Vagina (tissue), 2 donors: Measurements from ENCODE around the gene SMIM43.

Experiments used
- CTCF ChIP-seq, 3 experiments: fragments of 450-650 bp in 2 of 3; fragments of 200-600 bp in 1 of 3; sonication (generic) in 1 of 3; IDR thresholded peaks; one replicate each; pipeline ENCODE4 v1.5.1; 2017 to 2019; ENCODE audit warnings: antibody characterized with exemption in 3 of 3, mild to moderate bottlenecking in 2 of 3, moderate library complexity in 2 of 3
- POLR2A ChIP-seq, 2 donors: fragments of 450-650 bp; IDR thresholded peaks; one replicate each; pipeline ENCODE4 v1.6.1; 2017; ENCODE audit warnings: antibody characterized with exemption in 2 of 2, mild to moderate bottlenecking in 2 of 2, moderate library complexity in 2 of 2
- POLR2AphosphoS5 ChIP-seq, 2 donors: sonication (generic); formaldehyde crosslinking; IDR thresholded peaks; one replicate each; pipeline ENCODE4 v1.9.0; 2017; ENCODE audit warnings: antibody characterized with exemption in 2 of 2, mild to moderate bottlenecking in 2 of 2, low read depth in 1 of 2; ENCODE audit not compliant: insufficient read depth in 1 of 2

GRCh38 chr4:121789960-121790829, 25.2 kb upstream of the SMIM43 start:
- TF ChIP-seq CTCF (IDR thresholded peaks at IDR 0.05) (no peak), POLR2A (IDR thresholded peaks at IDR 0.05) (no peak), POLR2AphosphoS5 (IDR thresholded peaks at IDR 0.05; ENCODE audit: insufficient read depth in 1 of 2, low read depth in 1 of 2) (no peak)
